ENCODE results near the gene AGPAT2. TPM values are rescaled to one million over a fixed set of nuclear protein-coding genes. Genes with fewer than 3 reads are reported as not detected.
A peak's percentile ranks its signal among the peaks of the same experiment; 100 is the strongest.

Gene AGPAT2
- total and polyA plus RNA-seq, 2 of the 4 experiments (the other 2 are of a cell fraction): 16.1 to 39.5 TPM

- no TSS peak for BruUV-seq (replicated peaks)
- H2AFZ ChIP-seq (replicated peaks; ENCODE audit: low read length, poor library complexity): peak overlapping the region; percentile 94
- CTCF ChIA-PET: no interaction called here
Observed at GRCh38 chr9:136686534-136686793, 793 bp downstream of the AGPAT2 start.

More at GRCh38 chr9:136686534-136686793, 793 bp downstream of the AGPAT2 start:
- Histone ChIP-seq H3K56ac (ENCODE audit: extremely low read depth, insufficient read depth, low read length) (0 out of 2 replicates have a peak overlapping the region, but pooled peaks have one; percentile 3), H3K18ac (ENCODE audit: low read depth, low read length) (peak overlapping the region; percentile 10; the same call in 1 of the 2 replicates), H2BK120ac (ENCODE audit: low read depth, low read length) (no peak overlapping the region), H2BK15ac (ENCODE audit: low read depth, low read length) (no peak overlapping the region), H3K79me1 (ENCODE audit: low read depth in 1 of 2, low read length in 2 of 2) (peaks cover 18 to 36% of the 10 kb centered on the region in 2 experiments), H4K20me1 (ENCODE audit: insufficient read depth, low read length) (peaks cover 16% of the 10 kb centered on the region; the same call in 1 of the 2 replicates), H3K4me1 (ENCODE audit: control insufficient read depth, insufficient read depth, low read length) (peaks cover 4% of the 10 kb centered on the region), H4K91ac (ENCODE audit: insufficient read depth, low read depth, low read length) (no peak overlapping the region; the same call in 1 of the 2 replicates), H3K9ac (ENCODE audit: low read depth, low read length) (peak overlapping the region; percentile 96), H3K4me2 (ENCODE audit: low read depth, low read length) (peak overlapping the region; percentile 84), H3K23ac (ENCODE audit: low read depth, low read length) (no peak overlapping the region), H3K27me3 (ENCODE audit: control insufficient read depth, insufficient read depth, low read length) (no peaks in the 10 kb centered on the region; the same call in 1 of the 2 replicates), H4K5ac (ENCODE audit: low read depth, low read length) (peak overlapping the region; percentile 40), H3K9me3 (ENCODE audit: control insufficient read depth, insufficient read depth, low read length) (no peaks in the 10 kb centered on the region), H2BK20ac (ENCODE audit: low read depth, low read length) (no peak overlapping the region), H3K4ac (ENCODE audit: low read depth, low read length) (peak overlapping the region; percentile 43), H3K27ac (ENCODE audit: insufficient read depth, low read length) (peak overlapping the region; percentile 13; the same call in 1 of the 2 replicates), H2AK9ac (replicated peaks; ENCODE audit: low read depth, low read length, poor library complexity) (peak overlapping the region; percentile 97), H3K4me3 (ENCODE audit: insufficient read depth, low read depth, low read length) (peak overlapping the region; percentile 88), H3K36me3 (ENCODE audit: control insufficient read depth, insufficient read depth, low read length) (no peaks in the 10 kb centered on the region), H2BK5ac (ENCODE audit: low read depth, low read length, poor library complexity, severe bottlenecking) (no peak overlapping the region), H3K9me1 (ENCODE audit: insufficient read depth, low read length) (no peaks in the 10 kb centered on the region), H2AK5ac (ENCODE audit: low read depth, low read length) (no peak overlapping the region), H3K14ac (replicated peaks; ENCODE audit: low read depth, low read length) (no peak overlapping the region), H4K8ac (ENCODE audit: low read depth in 2 of 2, low read length in 2 of 2) (peak overlapping the region in 1 of 2 experiments; percentile 32; a peak in 2 of 4 replicates)
- POLR2A ChIA-PET (ENCODE audit: unreplicated experiment): no interaction called here
- no peak for DNase-seq
- WGBS, 2 experiments (ENCODE audit: extremely low coverage in 2 of 2, insufficient read length in 1 of 2): 0% methylated on average over 11 of the region's 20 CpGs; no CpG with 5 or more reads in 1 of the 2 experiments
- intact Hi-C loops (cut with micrococcal nuclease) (no loop called here), dilution Hi-C loops (cut with HindIII; ENCODE audit: low sequenced_read_pairs, unreplicated experiment) (no loop called here), in situ Hi-C loops (cut with MboI; ENCODE audit: low sequenced_read_pairs) (no loop called here)
- peak; percentile 2; the same call in 1 of the 2 replicates for ATAC-seq (ENCODE audit: low read depth)
- TF ChIP-seq BHLHE40 (IDR thresholded peaks at IDR 0.05; ENCODE audit: low read depth, low read length): no peak
- no peak for TF ChIP-seq MAZ (IDR thresholded peaks at IDR 0.05; ENCODE audit: borderline replicate concordance, low read depth, low read length)
- TF ChIP-seq SMC3 (IDR thresholded peaks at IDR 0.05; ENCODE audit: low read depth, low read length): no peak
- TF ChIP-seq MXI1 (IDR thresholded peaks at IDR 0.05; ENCODE audit: borderline replicate concordance, low read depth, low read length): no peak
- no peak for TF ChIP-seq USF2 (IDR thresholded peaks at IDR 0.05; ENCODE audit: low read depth, low read length)
- no peak for TF ChIP-seq ELK1 (IDR thresholded peaks at IDR 0.05; ENCODE audit: borderline replicate concordance, low read depth, low read length)
- no peak for TF ChIP-seq CHD1 (IDR thresholded peaks at IDR 0.05; ENCODE audit: low read depth, low read length)
- TF ChIP-seq CTCF (conservative IDR thresholded peaks at IDR 0.05; ENCODE audit: low read depth, low read length): no peak
- TF ChIP-seq RCOR1 (IDR thresholded peaks at IDR 0.05; ENCODE audit: insufficient replicate concordance, low read length): no peak
- no peak for TF ChIP-seq NFE2L2 (IDR thresholded peaks at IDR 0.05; ENCODE audit: low read depth, low read length)
- no peak for TF ChIP-seq FOS (IDR thresholded peaks at IDR 0.05; ENCODE audit: low read depth, low read length)
- TF ChIP-seq CEBPB (IDR thresholded peaks at IDR 0.05; ENCODE audit: low read depth, low read length): no peak
- TF ChIP-seq MAFK (IDR thresholded peaks at IDR 0.05; ENCODE audit: low read depth, low read length): no peak
- TF ChIP-seq RFX5 (IDR thresholded peaks at IDR 0.05; ENCODE audit: low read depth, low read length): no peak
- TF ChIP-seq RAD21 (IDR thresholded peaks at IDR 0.05; ENCODE audit: low read length): no peak

All from IMR-90 (cell line).